ENCODE measurements around the gene MARCHF4. TPM values are rescaled to one million over a fixed set of nuclear protein-coding genes. Genes with fewer than 3 reads are reported as not detected.

Gene MARCHF4
- polyA plus RNA-seq, 1 donor (not counting 4 experiments of a cell fraction or from before 2014, with no cell fraction given): 5.3 TPM

DNA sequence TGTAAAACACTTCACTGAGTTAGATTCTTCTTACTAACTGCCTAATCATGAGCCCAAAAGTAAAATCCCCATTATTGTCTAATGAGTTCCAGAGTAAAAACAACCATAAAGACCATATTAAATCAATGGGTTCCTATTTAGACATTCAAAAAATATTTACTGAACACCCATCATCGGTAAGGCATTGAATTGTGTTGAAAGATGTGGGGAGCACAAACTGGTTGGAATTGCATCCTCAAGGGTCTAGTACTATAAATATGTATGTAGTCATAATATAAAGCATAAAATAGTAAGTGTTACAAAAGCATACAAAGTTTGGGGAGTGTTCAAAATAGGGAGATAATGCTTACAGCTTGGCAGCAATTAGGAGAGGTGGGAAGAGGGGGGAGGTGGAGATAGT, 3.0 kb upstream of the MARCHF4 start:
- H3K9me1 ChIP-seq (ENCODE audit: control insufficient read depth, extremely low read depth, insufficient read depth, low read length): no peaks in the 10 kb centered on the region
- H3K4me2 ChIP-seq (ENCODE audit: control insufficient read depth, extremely low read depth, insufficient read depth, low read depth, low read length): no peak overlapping the region
- no peak for FAIRE-seq
- H4K20me1 ChIP-seq (ENCODE audit: control insufficient read depth, extremely low read depth, insufficient read depth, low read length): peaks cover 3% of the 10 kb centered on the region
- H3K36me3 ChIP-seq (ENCODE audit: control insufficient read depth in 2 of 2, extremely low read depth in 1 of 2, insufficient read depth in 2 of 2, low read length in 2 of 2): no peaks in the 10 kb centered on the region
- DNase-seq (ENCODE audit: low read depth, low spot score): no peak
- H3K27me3 ChIP-seq (ENCODE audit: control insufficient read depth, extremely low read depth, insufficient read depth, low read length): no peaks in the 10 kb centered on the region
- TF ChIP-seq, protein P1, sequence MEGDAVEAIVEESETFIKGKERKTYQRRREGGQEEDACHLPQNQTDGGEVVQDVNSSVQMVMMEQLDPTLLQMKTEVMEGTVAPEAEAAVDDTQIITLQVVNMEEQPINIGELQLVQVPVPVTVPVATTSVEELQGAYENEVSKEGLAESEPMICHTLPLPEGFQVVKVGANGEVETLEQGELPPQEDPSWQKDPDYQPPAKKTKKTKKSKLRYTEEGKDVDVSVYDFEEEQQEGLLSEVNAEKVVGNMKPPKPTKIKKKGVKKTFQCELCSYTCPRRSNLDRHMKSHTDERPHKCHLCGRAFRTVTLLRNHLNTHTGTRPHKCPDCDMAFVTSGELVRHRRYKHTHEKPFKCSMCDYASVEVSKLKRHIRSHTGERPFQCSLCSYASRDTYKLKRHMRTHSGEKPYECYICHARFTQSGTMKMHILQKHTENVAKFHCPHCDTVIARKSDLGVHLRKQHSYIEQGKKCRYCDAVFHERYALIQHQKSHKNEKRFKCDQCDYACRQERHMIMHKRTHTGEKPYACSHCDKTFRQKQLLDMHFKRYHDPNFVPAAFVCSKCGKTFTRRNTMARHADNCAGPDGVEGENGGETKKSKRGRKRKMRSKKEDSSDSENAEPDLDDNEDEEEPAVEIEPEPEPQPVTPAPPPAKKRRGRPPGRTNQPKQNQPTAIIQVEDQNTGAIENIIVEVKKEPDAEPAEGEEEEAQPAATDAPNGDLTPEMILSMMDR (optimal IDR thresholded peaks at IDR 0.05 in 1 of 3, IDR thresholded peaks at IDR 0.05 in 1 of 3, conservative IDR thresholded peaks at IDR 0.05 in 1 of 3; ENCODE audit: extremely low read depth in 1 of 3, insufficient read depth in 2 of 3, low read length in 3 of 3): no peak
- no peak overlapping the region for H3K27ac ChIP-seq (ENCODE audit: control insufficient read depth, insufficient read depth, low read length)
- no peaks in the 10 kb centered on the region for H3K9me3 ChIP-seq (ENCODE audit: control insufficient read depth, low read depth, low read length)
- dilution Hi-C loops (cut with MboI; ENCODE audit: extremely low pct_ligation_motif_present, low sequenced_read_pairs): no loop called here
- peaks cover 27% of the 10 kb centered on the region for H3K4me1 ChIP-seq (ENCODE audit: control insufficient read depth, extremely low read depth, insufficient read depth, low read length)
- H3K79me2 ChIP-seq (ENCODE audit: control insufficient read depth, insufficient read depth, low read length): no peaks in the 10 kb centered on the region
- no peak overlapping the region for H3K4me3 ChIP-seq (ENCODE audit: control insufficient read depth in 2 of 3, extremely low read depth in 1 of 3, insufficient read depth in 2 of 3, low read depth in 1 of 3, low read length in 3 of 3)
- H2AFZ ChIP-seq (ENCODE audit: control insufficient read depth, low read length): no peak overlapping the region
- no peak overlapping the region for H3K9ac ChIP-seq (ENCODE audit: control insufficient read depth, extremely low read depth, insufficient read depth, low read length)

DNA sequence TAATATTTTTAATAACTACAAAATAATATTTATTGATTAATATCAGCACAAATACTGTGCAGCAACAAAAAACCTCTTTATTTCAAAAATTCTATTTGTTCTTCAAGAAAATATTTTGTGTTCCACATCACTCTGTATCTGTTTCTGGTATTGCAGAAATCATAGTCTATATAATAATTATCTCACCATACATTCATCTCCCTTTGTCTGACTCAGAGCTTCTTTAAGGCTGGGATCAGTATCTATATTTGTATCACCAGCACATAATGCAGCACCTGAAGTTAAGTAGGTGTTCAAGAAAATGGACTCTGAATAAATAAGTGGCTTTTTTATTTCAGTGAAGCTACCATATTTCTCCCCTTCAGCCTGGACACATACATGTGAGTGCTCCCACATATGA, 1.6 kb upstream of the MARCHF4 start:
- Histone ChIP-seq H3K9ac (ENCODE audit: control insufficient read depth, extremely low read depth, insufficient read depth, low read length) (no peak overlapping the region), H3K27ac (ENCODE audit: control insufficient read depth, insufficient read depth, low read length) (no peak overlapping the region), H3K4me1 (ENCODE audit: control insufficient read depth, extremely low read depth, insufficient read depth, low read length) (peaks cover 40% of the 10 kb centered on the region), H3K4me3 (ENCODE audit: control insufficient read depth in 2 of 3, extremely low read depth in 1 of 3, insufficient read depth in 2 of 3, low read depth in 1 of 3, low read length in 3 of 3) (no peak overlapping the region), H3K9me3 (ENCODE audit: control insufficient read depth, low read depth, low read length) (no peaks in the 10 kb centered on the region), H3K9me1 (ENCODE audit: control insufficient read depth, extremely low read depth, insufficient read depth, low read length) (no peaks in the 10 kb centered on the region), H3K27me3 (ENCODE audit: control insufficient read depth, extremely low read depth, insufficient read depth, low read length) (no peaks in the 10 kb centered on the region), H3K79me2 (ENCODE audit: control insufficient read depth, insufficient read depth, low read length) (peaks cover 2% of the 10 kb centered on the region), H3K36me3 (ENCODE audit: control insufficient read depth in 2 of 2, extremely low read depth in 1 of 2, insufficient read depth in 2 of 2, low read length in 2 of 2) (no peaks in the 10 kb centered on the region), H3K4me2 (ENCODE audit: control insufficient read depth, extremely low read depth, insufficient read depth, low read depth, low read length) (peak overlapping the region; percentile 10), H4K20me1 (ENCODE audit: control insufficient read depth, extremely low read depth, insufficient read depth, low read length) (peaks cover 3% of the 10 kb centered on the region), H2AFZ (ENCODE audit: control insufficient read depth, low read length) (no peak overlapping the region)
- dilution Hi-C loops (cut with MboI; ENCODE audit: extremely low pct_ligation_motif_present, low sequenced_read_pairs): no loop called here
- no peak for TF ChIP-seq EZH2 (IDR thresholded peaks at IDR 0.05; ENCODE audit: low read length)
- TF ChIP-seq, protein P1 (optimal IDR thresholded peaks at IDR 0.05 in 1 of 3, IDR thresholded peaks at IDR 0.05 in 1 of 3, conservative IDR thresholded peaks at IDR 0.05 in 1 of 3; ENCODE audit: extremely low read depth in 1 of 3, insufficient read depth in 2 of 3, low read length in 3 of 3): no peak
- DNase-seq (ENCODE audit: low read depth, low spot score): no peak
- no peak for FAIRE-seq
